Tibial artery (tissue), 4 donors: ENCODE measurements around the gene KDM3B.

Experiments used
- DNase-seq, 2 donors: peaks; one replicate each; pipeline ENCODE4 v3.0.0-alpha.2; 2019
- H3K27ac ChIP-seq, 2 donors: fragments of 200-600 bp; sonication (generic) in 1 of 2; 1 replicate in 1 of 2; 2 replicates in 1 of 2; pipeline ENCODE4 v1.5.1; 2018 to 2019; ENCODE audit warnings: mild to moderate bottlenecking in 1 of 2
- H3K27me3 ChIP-seq, 2 donors: fragments of 200-600 bp; sonication (generic) in 1 of 2; one replicate each; pipeline versions ENCODE4 v1.5.1 to v1.6.0; 2016 to 2019
- H3K36me3 ChIP-seq, 3 donors: fragments of 200-600 bp; sonication (generic) in 2 of 3; one replicate each; pipeline ENCODE4 v1.5.1; 2016 to 2019; ENCODE audit warnings: mild to moderate bottlenecking in 2 of 3
- H3K4me1 ChIP-seq, 4 donors: fragments of 200-600 bp; sonication (generic) in 2 of 4; 1 replicate in 3 of 4; 2 replicates in 1 of 4; pipeline ENCODE4 v1.5.1; 2016 to 2019
- H3K4me3 ChIP-seq, 2 donors: fragments of 200-600 bp; sonication (generic) in 1 of 2; 1 replicate in 1 of 2; 2 replicates in 1 of 2; pipeline ENCODE4 v1.5.1; 2018 to 2019; ENCODE audit warnings: mild to moderate bottlenecking in 2 of 2
- H3K9me3 ChIP-seq, 3 donors: fragments of 200-600 bp; sonication (generic) in 1 of 3; one replicate each; pipeline ENCODE4 v1.5.1; 2016 to 2019
- intact Hi-C: fragments of 100-400 bp; cut with DNase I; formaldehyde crosslinking; loops from one replicate; pipeline ENCODE4 v1.15.0; 2023; ENCODE audit warnings: low total_unique reads
- TF ChIP-seq, protein P1 (sequence below), 2 experiments: fragments of 200-600 bp in 1 of 2; fragments of 450-650 bp in 1 of 2; IDR thresholded peaks; one replicate each; pipeline ENCODE4 v1.5.1; 2017 to 2019; ENCODE audit warnings: antibody characterized with exemption in 2 of 2, mild to moderate bottlenecking in 1 of 2, moderate library complexity in 1 of 2

KDM3B gene, protein sequence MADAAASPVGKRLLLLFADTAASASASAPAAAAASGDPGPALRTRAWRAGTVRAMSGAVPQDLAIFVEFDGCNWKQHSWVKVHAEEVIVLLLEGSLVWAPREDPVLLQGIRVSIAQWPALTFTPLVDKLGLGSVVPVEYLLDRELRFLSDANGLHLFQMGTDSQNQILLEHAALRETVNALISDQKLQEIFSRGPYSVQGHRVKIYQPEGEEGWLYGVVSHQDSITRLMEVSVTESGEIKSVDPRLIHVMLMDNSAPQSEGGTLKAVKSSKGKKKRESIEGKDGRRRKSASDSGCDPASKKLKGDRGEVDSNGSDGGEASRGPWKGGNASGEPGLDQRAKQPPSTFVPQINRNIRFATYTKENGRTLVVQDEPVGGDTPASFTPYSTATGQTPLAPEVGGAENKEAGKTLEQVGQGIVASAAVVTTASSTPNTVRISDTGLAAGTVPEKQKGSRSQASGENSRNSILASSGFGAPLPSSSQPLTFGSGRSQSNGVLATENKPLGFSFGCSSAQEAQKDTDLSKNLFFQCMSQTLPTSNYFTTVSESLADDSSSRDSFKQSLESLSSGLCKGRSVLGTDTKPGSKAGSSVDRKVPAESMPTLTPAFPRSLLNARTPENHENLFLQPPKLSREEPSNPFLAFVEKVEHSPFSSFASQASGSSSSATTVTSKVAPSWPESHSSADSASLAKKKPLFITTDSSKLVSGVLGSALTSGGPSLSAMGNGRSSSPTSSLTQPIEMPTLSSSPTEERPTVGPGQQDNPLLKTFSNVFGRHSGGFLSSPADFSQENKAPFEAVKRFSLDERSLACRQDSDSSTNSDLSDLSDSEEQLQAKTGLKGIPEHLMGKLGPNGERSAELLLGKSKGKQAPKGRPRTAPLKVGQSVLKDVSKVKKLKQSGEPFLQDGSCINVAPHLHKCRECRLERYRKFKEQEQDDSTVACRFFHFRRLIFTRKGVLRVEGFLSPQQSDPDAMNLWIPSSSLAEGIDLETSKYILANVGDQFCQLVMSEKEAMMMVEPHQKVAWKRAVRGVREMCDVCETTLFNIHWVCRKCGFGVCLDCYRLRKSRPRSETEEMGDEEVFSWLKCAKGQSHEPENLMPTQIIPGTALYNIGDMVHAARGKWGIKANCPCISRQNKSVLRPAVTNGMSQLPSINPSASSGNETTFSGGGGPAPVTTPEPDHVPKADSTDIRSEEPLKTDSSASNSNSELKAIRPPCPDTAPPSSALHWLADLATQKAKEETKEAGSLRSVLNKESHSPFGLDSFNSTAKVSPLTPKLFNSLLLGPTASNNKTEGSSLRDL (N-terminal part only)

DNA sequence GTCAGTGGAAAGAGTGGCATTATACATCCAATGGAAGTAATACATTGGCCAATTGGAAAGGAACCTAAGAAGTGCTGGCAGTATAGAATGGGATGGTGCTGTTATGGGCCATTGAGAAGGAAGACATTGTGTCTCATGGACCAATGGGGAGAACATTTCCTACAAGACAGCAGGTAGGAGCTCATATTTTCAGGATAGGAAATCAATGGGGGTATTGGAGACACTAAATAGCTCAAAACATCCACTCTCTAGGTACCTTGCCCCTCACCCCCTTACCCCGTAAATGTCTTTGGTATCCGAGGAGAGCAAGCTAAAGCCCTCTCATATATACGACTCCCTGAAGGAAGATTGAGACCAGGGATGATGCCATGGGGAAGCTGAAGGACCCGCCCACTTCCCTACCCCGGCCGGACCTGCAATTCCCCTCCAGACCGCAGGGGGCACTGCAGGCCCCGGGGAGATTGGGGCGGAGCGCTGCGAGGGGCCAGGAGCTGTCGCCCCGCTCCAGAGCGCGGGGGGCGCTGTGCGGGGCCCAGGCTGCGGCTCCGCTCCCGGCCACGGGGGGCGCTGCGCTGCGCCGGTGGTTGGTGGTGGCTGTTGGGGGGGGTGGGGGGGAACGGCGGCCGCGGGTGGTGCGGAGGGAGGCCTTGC, at the start of gene KDM3B:
Gene KDM3B, plus strand, starts transcription at position 615 of the 651 bp plus-strand sequence. CDS start 111 bp downstream, outside the sequence.
- intact Hi-C loops, result no loop called here
- TF ChIP-seq, protein P1, sequence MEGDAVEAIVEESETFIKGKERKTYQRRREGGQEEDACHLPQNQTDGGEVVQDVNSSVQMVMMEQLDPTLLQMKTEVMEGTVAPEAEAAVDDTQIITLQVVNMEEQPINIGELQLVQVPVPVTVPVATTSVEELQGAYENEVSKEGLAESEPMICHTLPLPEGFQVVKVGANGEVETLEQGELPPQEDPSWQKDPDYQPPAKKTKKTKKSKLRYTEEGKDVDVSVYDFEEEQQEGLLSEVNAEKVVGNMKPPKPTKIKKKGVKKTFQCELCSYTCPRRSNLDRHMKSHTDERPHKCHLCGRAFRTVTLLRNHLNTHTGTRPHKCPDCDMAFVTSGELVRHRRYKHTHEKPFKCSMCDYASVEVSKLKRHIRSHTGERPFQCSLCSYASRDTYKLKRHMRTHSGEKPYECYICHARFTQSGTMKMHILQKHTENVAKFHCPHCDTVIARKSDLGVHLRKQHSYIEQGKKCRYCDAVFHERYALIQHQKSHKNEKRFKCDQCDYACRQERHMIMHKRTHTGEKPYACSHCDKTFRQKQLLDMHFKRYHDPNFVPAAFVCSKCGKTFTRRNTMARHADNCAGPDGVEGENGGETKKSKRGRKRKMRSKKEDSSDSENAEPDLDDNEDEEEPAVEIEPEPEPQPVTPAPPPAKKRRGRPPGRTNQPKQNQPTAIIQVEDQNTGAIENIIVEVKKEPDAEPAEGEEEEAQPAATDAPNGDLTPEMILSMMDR (IDR thresholded peaks at IDR 0.05), result peak; percentile 96 to 100
- peaks cover 0 to 82% (median 43%) of the 10 kb centered on the region in 4 donors for H3K4me1 ChIP-seq
- peak within 1 kb of the TSS; percentile 93 to 96 for H3K27ac ChIP-seq
- H3K36me3 ChIP-seq, result peaks cover 5 to 21% (median 17%) of the 10 kb centered on the region in 3 donors
- no peaks in the 10 kb centered on the region for H3K9me3 ChIP-seq
- no peaks in the 10 kb centered on the region for H3K27me3 ChIP-seq
- peak; percentile 73 to 92 for DNase-seq
- H3K4me3 ChIP-seq, result peak within 1 kb of the TSS; percentile 82 to 89

DNA sequence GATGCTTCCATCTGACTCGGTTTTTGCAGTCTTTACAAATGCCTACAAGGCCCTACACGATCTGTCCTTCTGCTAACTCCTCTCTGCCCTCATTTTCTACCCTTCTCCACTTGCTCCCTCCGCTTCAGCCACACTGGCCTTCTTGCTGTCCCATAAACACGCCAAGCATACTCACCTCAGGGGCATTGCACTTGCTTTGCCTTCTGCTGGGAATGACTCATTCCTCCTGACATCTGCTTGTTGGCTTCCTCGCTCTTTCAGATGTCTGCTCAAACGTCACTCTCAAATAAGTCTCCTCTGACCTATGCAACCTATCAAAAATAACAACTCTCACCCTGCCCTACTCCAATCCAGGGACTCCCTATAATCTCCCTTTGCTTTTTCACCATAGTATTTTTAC, 49.1 kb upstream of the KDM3B start:
- Histone ChIP-seq H3K36me3 (no peaks in the 10 kb centered on the region), H3K4me1 (no peaks in the 10 kb centered on the region), H3K27me3 (no peaks in the 10 kb centered on the region), H3K27ac (no peak overlapping the region), H3K9me3 (no peaks in the 10 kb centered on the region), H3K4me3 (no peak overlapping the region)
- TF ChIP-seq, protein P1 (IDR thresholded peaks at IDR 0.05), result no peak
- intact Hi-C loops, result no loop called here
- no peak for DNase-seq

DNA sequence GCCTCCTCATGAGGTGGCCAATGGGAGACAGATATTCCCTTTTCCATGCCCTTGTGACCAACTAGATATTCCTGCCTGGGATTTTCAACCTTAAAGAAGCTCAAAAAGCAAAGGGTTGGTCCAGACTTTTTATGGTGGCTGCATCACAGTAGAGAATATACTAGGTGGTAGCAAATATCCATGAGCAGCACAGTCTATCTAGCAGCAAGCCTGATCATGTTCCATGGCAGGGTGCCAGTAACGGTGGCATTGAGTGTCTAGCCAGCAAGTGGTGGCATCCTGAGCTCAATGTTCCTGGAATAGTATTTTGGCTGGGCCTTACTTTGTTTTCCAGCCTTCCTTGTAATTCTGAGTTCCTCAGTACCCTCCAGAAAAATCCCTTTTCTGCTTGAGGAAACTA, 46.7 kb upstream of the KDM3B start:
- Histone ChIP-seq H3K27ac (no peak overlapping the region), H3K4me3 (no peak overlapping the region), H3K9me3 (no peaks in the 10 kb centered on the region), H3K4me1 (no peaks in the 10 kb centered on the region), H3K27me3 (no peaks in the 10 kb centered on the region), H3K36me3 (no peaks in the 10 kb centered on the region)
- intact Hi-C loops, result no loop called here
- peak in 1 of 2 donors; percentile 40 for DNase-seq
- TF ChIP-seq, protein P1 (IDR thresholded peaks at IDR 0.05), result no peak

DNA sequence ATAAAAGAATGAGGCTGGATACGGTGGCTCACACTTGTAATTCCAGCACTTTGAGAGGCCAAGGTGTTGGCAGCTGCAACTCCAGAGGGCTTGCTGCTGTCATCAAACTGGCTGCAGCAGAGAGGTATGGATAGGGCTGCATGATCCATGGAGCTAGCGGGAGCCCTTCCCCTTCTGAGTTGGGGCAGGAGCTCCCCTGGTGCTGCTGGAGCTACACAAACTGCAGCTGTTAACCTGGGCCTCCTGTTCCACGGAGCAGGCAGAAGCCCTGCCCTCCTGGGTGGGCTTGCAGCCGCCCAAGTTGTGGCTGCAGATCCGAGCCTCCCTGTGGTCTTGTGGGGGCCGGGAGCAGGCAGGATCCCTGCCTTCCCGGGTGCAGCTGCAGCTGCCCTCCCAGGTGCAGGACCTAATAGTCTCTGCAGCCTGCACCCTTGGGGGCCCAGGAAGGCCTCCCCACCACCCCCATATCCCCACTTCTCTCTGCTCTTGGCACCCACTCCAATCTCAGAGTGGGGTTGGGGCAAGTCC, 36.7 kb upstream of the KDM3B start:
- Histone ChIP-seq H3K9me3 (no peaks in the 10 kb centered on the region), H3K4me3 (no peak overlapping the region), H3K36me3 (no peaks in the 10 kb centered on the region), H3K27me3 (no peaks in the 10 kb centered on the region), H3K4me1 (no peaks in the 10 kb centered on the region), H3K27ac (no peak overlapping the region)
- no peak for DNase-seq
- intact Hi-C loops, result no loop called here
- TF ChIP-seq, protein P1 (IDR thresholded peaks at IDR 0.05), result no peak
